Upper lobe of right lung (tissue), 1 donor: ENCODE results near the gene JAG1. TPM values are rescaled to one million over a fixed set of nuclear protein-coding genes. Genes with fewer than 3 reads are reported as not detected.

Experiments used
- ATAC-seq: fragments of 200-7000 bp; cut with Tn5 transposase; one replicate; pipeline ENCODE4 v1.9.1; 2020; ENCODE audit warnings: mild to moderate bottlenecking, moderate library complexity
- DNase-seq: peaks from one replicate; pipeline ENCODE4 v3.0.0-alpha.2; 2020
- H3K27ac ChIP-seq: fragments of 200-600 bp; one replicate; pipeline ENCODE4 v1.8.0; 2022
- H3K27me3 ChIP-seq: fragments of 200-600 bp; one replicate; pipeline ENCODE4 v1.8.0; 2022; ENCODE audit warnings: mild to moderate bottlenecking
- H3K36me3 ChIP-seq: fragments of 200-600 bp; one replicate; pipeline ENCODE4 v1.8.0; 2022
- H3K4me1 ChIP-seq: fragments of 200-600 bp; one replicate; pipeline ENCODE4 v1.8.0; 2022
- H3K4me3 ChIP-seq: fragments of 200-600 bp; one replicate; pipeline ENCODE4 v1.8.0; 2022; ENCODE audit warnings: mild to moderate bottlenecking
- H3K9me3 ChIP-seq: fragments of 200-600 bp; one replicate; pipeline ENCODE4 v1.8.0; 2022
- CTCF ChIP-seq: fragments of 200-600 bp; IDR thresholded peaks from one replicate; pipeline ENCODE4 v1.8.0; 2022; ENCODE audit warnings: antibody characterized with exemption
- intact Hi-C: fragments of 100-400 bp; cut with DNase I; formaldehyde crosslinking; loops from one replicate; pipeline ENCODE4 v1.11.0; 2022
- total RNA-seq: library from RNA; stranded (reverse); fragmentation: NEBNext Ultra II Directional; extraction: Animal tissue kit (Norgen Biotek cat#: 25700); gene quantifications from one replicate; pipeline ENCODE4 v1.2.1, GENCODE V29; 2021
- donor health status: DM: no; HTN: yes; CAD: no; lungs with severe emphysema.

JAG1 gene
- total RNA-seq, 1 donor from 2014 or later, result 51.6 TPM

DNA sequence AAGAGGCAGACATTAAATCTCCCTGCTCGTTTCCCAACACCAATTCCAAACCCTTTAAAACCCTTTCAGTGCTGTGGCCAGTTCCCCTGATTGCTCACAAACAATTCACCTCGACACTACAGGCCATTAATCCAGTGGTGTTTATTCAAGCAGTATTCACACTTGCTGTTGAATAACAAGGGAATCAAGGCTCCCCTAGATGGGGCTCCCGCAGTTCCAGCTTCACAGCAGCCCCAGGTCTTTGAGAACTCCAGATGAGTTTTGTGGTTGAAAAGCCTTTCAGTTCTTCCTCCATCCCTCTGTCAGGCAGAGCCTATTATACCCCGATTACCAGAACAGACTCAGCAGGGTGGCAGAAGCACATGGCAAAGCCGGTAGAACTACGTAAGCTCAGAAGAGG is 36.2 kb downstream of the JAG1 start:
- peaks cover 52% of the 10 kb centered on the region for H3K36me3 ChIP-seq
- no peak overlapping the region for H3K4me3 ChIP-seq
- peaks cover 24% of the 10 kb centered on the region for H3K4me1 ChIP-seq
- intact Hi-C loops, result no loop called here
- TF ChIP-seq CTCF, result no peak
- DNase-seq (no peak), ATAC-seq (no peak)
- peak overlapping the region; percentile 37 for H3K27ac ChIP-seq
- no peaks in the 10 kb centered on the region for H3K9me3 ChIP-seq
- no peaks in the 10 kb centered on the region for H3K27me3 ChIP-seq

DNA sequence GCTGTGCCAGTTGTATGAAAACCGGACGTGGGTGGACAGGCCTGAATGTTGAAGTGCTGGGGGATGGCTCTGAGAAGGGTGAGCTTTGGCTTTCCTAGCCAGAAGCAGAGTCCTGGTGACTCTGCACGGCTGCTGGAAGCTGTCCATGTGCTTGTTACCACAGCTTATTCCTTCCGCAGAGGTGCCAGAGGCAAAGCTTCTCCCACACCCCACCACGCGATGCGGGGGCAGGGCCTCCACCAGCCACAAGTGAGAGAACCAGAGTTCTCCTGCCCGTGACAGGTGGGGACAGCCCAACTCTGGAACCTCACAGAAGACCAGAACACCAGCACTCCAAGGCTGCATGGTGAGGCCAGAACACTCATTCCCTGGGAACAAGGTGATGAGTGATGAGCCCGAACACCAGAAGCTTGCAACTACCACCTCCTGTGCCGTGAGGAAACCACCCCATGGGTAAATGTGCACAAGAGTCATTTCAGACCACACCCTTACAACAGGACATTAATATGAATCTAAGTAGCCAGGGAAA is 36.7 kb downstream of the JAG1 start:
- ATAC-seq (peak; percentile 22), DNase-seq (no peak)
- peaks cover 24% of the 10 kb centered on the region for H3K4me1 ChIP-seq
- H3K36me3 ChIP-seq, result peaks cover 47% of the 10 kb centered on the region
- TF ChIP-seq CTCF, result no peak
- H3K27ac ChIP-seq, result peak overlapping the region; percentile 37
- intact Hi-C loops, result no loop called here
- no peaks in the 10 kb centered on the region for H3K27me3 ChIP-seq
- H3K9me3 ChIP-seq, result no peaks in the 10 kb centered on the region
- no peak overlapping the region for H3K4me3 ChIP-seq

- no peak overlapping the region for H3K4me3 ChIP-seq
- H3K4me1 ChIP-seq, result peaks cover 24% of the 10 kb centered on the region
- peaks cover 40% of the 10 kb centered on the region for H3K36me3 ChIP-seq
- H3K27ac ChIP-seq, result peak overlapping the region; percentile 37
- intact Hi-C loops, result no loop called here
- DNase-seq (no peak), ATAC-seq (peak; percentile 9)
- H3K9me3 ChIP-seq, result no peaks in the 10 kb centered on the region
- no peak for TF ChIP-seq CTCF
- H3K27me3 ChIP-seq, result no peaks in the 10 kb centered on the region
Observed at GRCh38 chr20:10636326-10636818, 37.4 kb downstream of the JAG1 start.

GRCh38 chr20:10635476-10636208 is 38.2 kb downstream of the JAG1 start:
- H3K4me3 ChIP-seq, result no peak overlapping the region
- H3K4me1 ChIP-seq, result peaks cover 24% of the 10 kb centered on the region
- peaks cover 33% of the 10 kb centered on the region for H3K36me3 ChIP-seq
- no peaks in the 10 kb centered on the region for H3K27me3 ChIP-seq
- H3K9me3 ChIP-seq, result no peaks in the 10 kb centered on the region
- ATAC-seq, result no peak
- intact Hi-C loops, result no loop called here
- DNase-seq, result no peak
- TF ChIP-seq CTCF, result no peak
- peak overlapping the region; percentile 17 for H3K27ac ChIP-seq

DNA sequence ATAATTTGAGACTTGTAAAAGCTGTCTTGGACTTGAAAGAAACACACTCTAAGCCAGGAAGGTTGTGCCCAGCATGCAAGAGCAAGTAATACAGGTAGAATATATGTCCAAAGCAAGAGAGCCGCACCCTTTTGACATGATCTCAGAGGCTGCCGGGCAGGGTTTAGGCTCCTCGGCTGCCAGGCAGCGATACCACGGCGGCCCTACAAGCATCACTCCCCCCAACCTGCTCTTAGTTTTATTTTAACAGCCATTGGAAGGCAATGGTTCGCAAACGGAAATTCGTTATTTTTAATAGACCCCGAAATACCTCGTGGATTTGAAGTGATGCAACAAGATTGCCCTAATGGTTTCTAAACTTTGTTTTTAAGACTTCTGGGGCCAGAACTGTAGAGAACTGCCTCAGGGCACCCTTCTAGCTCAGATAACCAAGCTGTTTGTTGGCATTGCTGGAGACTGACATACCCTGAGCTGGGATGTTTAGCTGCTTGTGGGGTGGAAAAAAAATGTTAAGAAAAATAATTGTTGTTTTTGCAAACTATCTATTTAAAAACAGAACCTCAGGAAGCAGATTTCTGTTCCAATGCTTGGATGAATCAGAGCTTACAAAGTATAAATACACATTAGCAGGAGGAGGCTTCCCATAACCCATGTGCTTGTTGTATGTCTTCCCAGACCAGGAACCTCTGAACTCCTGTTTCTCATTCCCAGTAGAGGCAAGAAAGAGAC is 39.0 kb downstream of the JAG1 start:
- Histone ChIP-seq H3K9me3 (no peaks in the 10 kb centered on the region), H3K27ac (peak overlapping the region; percentile 17), H3K4me3 (no peak overlapping the region), H3K36me3 (peaks cover 25% of the 10 kb centered on the region), H3K27me3 (no peaks in the 10 kb centered on the region), H3K4me1 (peaks cover 24% of the 10 kb centered on the region)
- no peak for DNase-seq
- no peak for TF ChIP-seq CTCF
- ATAC-seq, result no peak
- intact Hi-C loops, result no loop called here
